Measurements from ENCODE around the gene OR2T10. TPM values are rescaled to one million over a fixed set of nuclear protein-coding genes. Genes with fewer than 3 reads are reported as not detected.

OR2T10 gene
- total RNA-seq (2021; fragmentation: NEBNext Ultra II Directional; extraction: Animal tissue kit (Norgen Biotek cat#: 25700)): not detected in 2 replicates
- not detected in 2 replicates for polyA plus RNA-seq (2011; rRNA removed)
- not detected for polyA plus RNA-seq (2011; cell fraction: cytosol; rRNA removed)
- not detected for polyA plus RNA-seq (2011; cell fraction: nucleus; rRNA removed)
- polyA plus RNA-seq (2012, experiment 1 of 2): not detected in 4 replicates
- not detected for polyA plus RNA-seq (2012, experiment 2 of 2)
- not detected for polyA plus RNA-seq (2013, experiment 1 of 2)
- polyA plus RNA-seq (2013, experiment 2 of 2): not detected
- polyA minus RNA-seq (2011; rRNA and poly(A)+ RNA removed): not detected in 2 replicates
- polyA minus RNA-seq (2011; cell fraction: cytosol; rRNA and poly(A)+ RNA removed): not detected
- not detected for polyA minus RNA-seq (2011; cell fraction: nucleus; rRNA and poly(A)+ RNA removed)
- long read RNA-seq, experiment 1: 0 reads
- long read RNA-seq, experiment 2: 0 reads

- no peaks in the 10 kb centered on the region for H3K79me2 ChIP-seq (ENCODE audit: control insufficient read depth in 1 of 2, insufficient read depth in 2 of 2, low read length in 2 of 2)
- no peak for TF ChIP-seq JUND (IDR thresholded peaks at IDR 0.05; ENCODE audit: low read length)
- no peak for TF ChIP-seq SP2 (IDR thresholded peaks at IDR 0.05; ENCODE audit: low read length)
- no peak within 1 kb of the TSS for H2BK15ac ChIP-seq (ENCODE audit: low read length)
- H3K9ac ChIP-seq (replicated peaks in 1 of 4; ENCODE audit: extremely low read depth in 1 of 4, low read depth in 3 of 4, low read length in 3 of 4): no peak within 1 kb of the TSS
- no peak within 1 kb of the TSS for H3K27ac ChIP-seq (ENCODE audit: low read depth, low read length)
- no peak within 1 kb of the TSS for H4K8ac ChIP-seq (ENCODE audit: extremely low read depth, insufficient read depth, low read length)
- no peak within 1 kb of the TSS for H2AFZ ChIP-seq (ENCODE audit: low read length)
- no peak within 1 kb of the TSS for H3K4me3 ChIP-seq (ENCODE audit: extremely low read depth in 1 of 4, insufficient read depth in 2 of 4, low read depth in 3 of 4, low read length in 4 of 4)
- H3K56ac ChIP-seq (replicated peaks; ENCODE audit: insufficient read length, low read depth, low read length): no peak within 1 kb of the TSS
- H3K79me1 ChIP-seq (ENCODE audit: low read depth, low read length): no peaks in the 10 kb centered on the region
- no peak within 1 kb of the TSS for H3K4ac ChIP-seq (replicated peaks; ENCODE audit: insufficient read length, low read depth, low read length)
- H4K91ac ChIP-seq (replicated peaks; ENCODE audit: insufficient read length, low read length): no peak within 1 kb of the TSS
- H3K23ac ChIP-seq (ENCODE audit: insufficient read length): no peak within 1 kb of the TSS
- H2BK12ac ChIP-seq (ENCODE audit: low read depth, low read length): no peak within 1 kb of the TSS
- H3K23me2 ChIP-seq (ENCODE audit: low read depth, low read length): no peaks in the 10 kb centered on the region
- no peak within 1 kb of the TSS for H2BK20ac ChIP-seq (ENCODE audit: low read length)
- H4K20me1 ChIP-seq (replicated peaks in 1 of 2; ENCODE audit: control insufficient read depth in 1 of 2, insufficient read depth in 2 of 2, low read length in 2 of 2): no peaks in the 10 kb centered on the region
- no peak within 1 kb of the TSS for H4K5ac ChIP-seq (ENCODE audit: insufficient read length, low read depth, low read length)
- no peak within 1 kb of the TSS for H3K18ac ChIP-seq (ENCODE audit: extremely low read depth, low read length)
- H2BK5ac ChIP-seq (ENCODE audit: low read depth, low read length): no peak within 1 kb of the TSS
- H3K9me3 ChIP-seq (ENCODE audit: insufficient read depth in 2 of 2, low read depth in 1 of 2, low read length in 1 of 2): peaks cover 53 to 68% of the 10 kb centered on the region in 2 experiments
- H2AK5ac ChIP-seq (ENCODE audit: low read depth, low read length): no peak within 1 kb of the TSS
- ChIA-PET CTCF (ENCODE audit: partially characterized antibody) (no interaction called here), POLR2A (ENCODE audit: partially characterized antibody) (no interaction called here)
- H2BK120ac ChIP-seq (replicated peaks; ENCODE audit: low read depth, low read length): no peak within 1 kb of the TSS
- no peak within 1 kb of the TSS for H3K4me2 ChIP-seq (ENCODE audit: insufficient read depth in 1 of 2, low read depth in 2 of 2, low read length in 2 of 2)
- no peaks in the 10 kb centered on the region for H3K27me3 ChIP-seq (replicated peaks in 1 of 4; ENCODE audit: control insufficient read depth in 3 of 4, extremely low read depth in 1 of 4, insufficient read depth in 3 of 4, low read length in 3 of 4)
- no peaks in the 10 kb centered on the region for H3K36me3 ChIP-seq (ENCODE audit: control insufficient read depth in 2 of 4, insufficient read depth in 4 of 4, low read length in 3 of 4)
- no peaks in the 10 kb centered on the region for H3K4me1 ChIP-seq (replicated peaks in 1 of 4; ENCODE audit: control insufficient read depth in 3 of 4, insufficient read depth in 4 of 4, low read length in 3 of 4)
- FAIRE-seq (no peak), DNase-seq (ENCODE audit: low read depth in 1 of 2, low spot score in 2 of 2) (no peak)
- H3K14ac ChIP-seq (ENCODE audit: insufficient read length): no peak within 1 kb of the TSS
- WGBS, 2 experiments (ENCODE audit: extremely low coverage in 1 of 2, insufficient coverage in 1 of 2, insufficient read length in 1 of 2, insufficient replicate concordance in 2 of 2, low coverage in 1 of 2, low lambda C conversion rate in 2 of 2, missing lambda C conversion rate in 1 of 2): 80% methylated on average over 6 of the region's 6 CpGs; no CpG with 5 or more reads in 1 of the 2 experiments
These were observed at the start of gene OR2T10 for GRCh38 chr1:248597589-248597988. OR2T10 (minus strand) TSS chr1:248597700; CDS start chr1:248593768, 3,932 bp downstream.

Measured in H1 (cell line).